ENCODE data around the gene ADCK2. TPM values are rescaled to one million over a fixed set of nuclear protein-coding genes. Genes with fewer than 3 reads are reported as not detected.

The ADCK2 gene
- total RNA-seq, 1 donor from 2014 or later = 7.8 TPM

DNA sequence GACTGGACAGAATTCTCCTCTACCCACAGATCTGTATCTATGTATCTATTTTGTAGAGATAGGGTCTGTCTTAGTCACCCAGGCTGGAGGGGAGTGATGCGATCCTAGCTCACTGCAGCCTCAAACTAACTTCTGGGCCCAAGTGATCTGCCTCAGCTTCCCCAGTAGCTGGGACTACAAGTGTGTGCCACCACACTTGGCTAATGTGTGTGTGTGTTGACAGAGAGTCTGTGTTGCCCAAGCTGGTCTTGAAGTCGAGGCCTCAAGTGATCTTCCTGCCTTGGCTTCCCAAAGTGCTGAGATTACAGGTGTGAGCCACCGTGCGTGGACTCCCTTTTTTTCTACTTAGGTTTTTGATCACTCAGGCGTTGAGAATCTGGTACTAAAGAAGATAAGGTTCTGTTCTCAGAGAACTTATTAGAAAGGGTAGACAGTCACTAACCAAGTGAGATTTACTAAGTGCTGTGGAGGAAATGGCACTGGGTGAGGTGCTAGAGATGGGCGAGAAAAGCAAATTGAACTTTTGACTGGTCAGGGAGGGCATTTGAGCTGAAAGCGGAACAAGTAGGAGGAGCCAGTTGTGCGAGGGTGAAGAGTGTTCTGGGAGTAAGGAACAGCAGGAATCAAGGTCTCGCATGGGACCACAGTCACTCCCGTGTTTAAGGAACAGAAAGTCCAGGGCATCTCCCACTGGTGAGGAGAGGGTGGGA, 41.7 kb downstream of the ADCK2 start:
- no peaks in the 10 kb centered on the region for H3K4me1 ChIP-seq

DNA sequence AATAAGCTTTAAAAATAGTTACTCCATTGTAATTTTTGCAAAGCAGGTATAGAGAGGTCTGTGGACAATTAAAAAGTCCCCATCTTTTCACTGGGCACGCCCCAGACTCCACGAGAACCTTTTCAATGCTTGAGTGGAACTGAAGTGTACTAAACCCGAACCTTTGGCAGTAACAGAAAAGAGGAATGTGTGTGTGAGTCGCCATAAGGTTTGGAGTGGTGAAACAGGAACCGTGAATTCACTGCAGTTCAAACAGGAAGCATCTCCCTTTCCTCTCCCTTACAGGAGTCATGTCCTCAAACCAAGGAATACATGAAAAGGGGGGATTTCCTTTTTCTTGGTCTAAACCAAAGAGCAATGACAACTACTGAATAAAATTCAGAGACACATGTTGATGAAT, 47.0 kb downstream of the ADCK2 start:
- no peak overlapping the region for H3K4me3 ChIP-seq
- no peaks in the 10 kb centered on the region for H3F3A ChIP-seq (ENCODE audit: low read depth)
- H3K9ac ChIP-seq = no peak overlapping the region
- no peaks in the 10 kb centered on the region for H4K20me1 ChIP-seq (ENCODE audit: low read depth)
- Mint-ChIP-seq H3K27ac (no peak overlapping the region), H3K36me3 (peaks cover 10% of the 10 kb centered on the region), H3K27me3 (ENCODE audit: insufficient read depth, low read depth) (no peaks in the 10 kb centered on the region), H3K9me3 (peaks cover 1% of the 10 kb centered on the region), H3K4me3 (no peak overlapping the region), H3K4me1 (no peaks in the 10 kb centered on the region)
- H3K36me3 ChIP-seq = no peaks in the 10 kb centered on the region
- H3K79me2 ChIP-seq (ENCODE audit: low read depth) = no peaks in the 10 kb centered on the region
- no peaks in the 10 kb centered on the region for H3K27me3 ChIP-seq
- no peaks in the 10 kb centered on the region for H3K4me1 ChIP-seq
- no peak overlapping the region for H2AFZ ChIP-seq (replicated peaks)
- no peaks in the 10 kb centered on the region for H3K9me3 ChIP-seq (ENCODE audit: low read depth)
- H3K4me2 ChIP-seq = no peak overlapping the region
- TF ChIP-seq EZH2phosphoT487 (IDR thresholded peaks at IDR 0.05) (no peak), EZH2 (IDR thresholded peaks at IDR 0.05) (no peak)
- TF ChIP-seq, protein P1, sequence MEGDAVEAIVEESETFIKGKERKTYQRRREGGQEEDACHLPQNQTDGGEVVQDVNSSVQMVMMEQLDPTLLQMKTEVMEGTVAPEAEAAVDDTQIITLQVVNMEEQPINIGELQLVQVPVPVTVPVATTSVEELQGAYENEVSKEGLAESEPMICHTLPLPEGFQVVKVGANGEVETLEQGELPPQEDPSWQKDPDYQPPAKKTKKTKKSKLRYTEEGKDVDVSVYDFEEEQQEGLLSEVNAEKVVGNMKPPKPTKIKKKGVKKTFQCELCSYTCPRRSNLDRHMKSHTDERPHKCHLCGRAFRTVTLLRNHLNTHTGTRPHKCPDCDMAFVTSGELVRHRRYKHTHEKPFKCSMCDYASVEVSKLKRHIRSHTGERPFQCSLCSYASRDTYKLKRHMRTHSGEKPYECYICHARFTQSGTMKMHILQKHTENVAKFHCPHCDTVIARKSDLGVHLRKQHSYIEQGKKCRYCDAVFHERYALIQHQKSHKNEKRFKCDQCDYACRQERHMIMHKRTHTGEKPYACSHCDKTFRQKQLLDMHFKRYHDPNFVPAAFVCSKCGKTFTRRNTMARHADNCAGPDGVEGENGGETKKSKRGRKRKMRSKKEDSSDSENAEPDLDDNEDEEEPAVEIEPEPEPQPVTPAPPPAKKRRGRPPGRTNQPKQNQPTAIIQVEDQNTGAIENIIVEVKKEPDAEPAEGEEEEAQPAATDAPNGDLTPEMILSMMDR (IDR thresholded peaks at IDR 0.05) = no peak
- no peak for DNase-seq (ENCODE audit: low spot score)
- no peak overlapping the region for H3K27ac ChIP-seq

More for the DNA sequence above, 41.7 kb downstream of the ADCK2 start:
- no peak overlapping the region for H3K4me3 ChIP-seq
- Mint-ChIP-seq H3K4me3 (no peak overlapping the region), H3K9me3 (peaks cover 18% of the 10 kb centered on the region), H3K4me1 (no peaks in the 10 kb centered on the region), H3K27me3 (ENCODE audit: insufficient read depth, low read depth) (no peaks in the 10 kb centered on the region), H3K36me3 (peaks cover 23% of the 10 kb centered on the region), H3K27ac (no peak overlapping the region)
- DNase-seq (ENCODE audit: low spot score) = no peak
- H3K36me3 ChIP-seq = no peaks in the 10 kb centered on the region
- no peak overlapping the region for H3K9ac ChIP-seq
- no peaks in the 10 kb centered on the region for H3K79me2 ChIP-seq (ENCODE audit: low read depth)
- H3K4me2 ChIP-seq = no peak overlapping the region
- H3K27me3 ChIP-seq = no peaks in the 10 kb centered on the region
- TF ChIP-seq EZH2 (IDR thresholded peaks at IDR 0.05) (no peak), EZH2phosphoT487 (IDR thresholded peaks at IDR 0.05) (no peak)
- TF ChIP-seq, protein P1 (IDR thresholded peaks at IDR 0.05) = no peak
- no peak overlapping the region for H2AFZ ChIP-seq (replicated peaks)
- H3K9me3 ChIP-seq (ENCODE audit: low read depth) = no peaks in the 10 kb centered on the region
- H4K20me1 ChIP-seq (ENCODE audit: low read depth) = no peaks in the 10 kb centered on the region
- H3F3A ChIP-seq (ENCODE audit: low read depth) = no peaks in the 10 kb centered on the region
- H3K27ac ChIP-seq = no peak overlapping the region

DNA sequence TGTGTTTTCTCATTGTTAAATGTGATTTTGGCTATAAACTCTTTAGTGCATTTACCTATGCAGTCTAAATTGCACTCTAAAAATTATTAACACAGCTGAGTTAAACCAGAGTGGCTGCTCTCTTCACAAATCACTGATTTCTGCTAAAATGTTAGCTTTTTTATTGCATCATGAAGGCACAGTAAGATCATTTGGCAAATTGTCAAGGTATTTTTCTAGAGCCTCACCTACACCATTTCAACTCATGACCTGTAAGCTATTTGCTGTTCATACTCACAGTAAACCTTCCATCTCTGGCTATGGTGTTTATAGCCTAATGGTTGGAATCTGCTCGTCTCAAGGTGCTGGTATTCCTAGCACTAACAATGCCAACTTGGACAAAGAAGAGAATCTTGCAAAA, 49.5 kb downstream of the ADCK2 start:
- no peaks in the 10 kb centered on the region for H3K79me2 ChIP-seq (ENCODE audit: low read depth)
- no peaks in the 10 kb centered on the region for H3K27me3 ChIP-seq
- peaks cover 5% of the 10 kb centered on the region for H3K4me1 ChIP-seq
- TF ChIP-seq EZH2phosphoT487 (IDR thresholded peaks at IDR 0.05) (no peak), EZH2 (IDR thresholded peaks at IDR 0.05) (no peak)
- TF ChIP-seq, protein P1 (IDR thresholded peaks at IDR 0.05) = no peak
- H3K4me2 ChIP-seq = no peak overlapping the region
- no peak for DNase-seq (ENCODE audit: low spot score)
- no peaks in the 10 kb centered on the region for H3K36me3 ChIP-seq
- H3F3A ChIP-seq (ENCODE audit: low read depth) = peaks cover 12% of the 10 kb centered on the region
- no peaks in the 10 kb centered on the region for H3K27me3 Mint-ChIP-seq (ENCODE audit: insufficient read depth, low read depth)
- no peak overlapping the region for H3K9ac ChIP-seq
- no peaks in the 10 kb centered on the region for H3K9me3 ChIP-seq (ENCODE audit: low read depth)
- no peaks in the 10 kb centered on the region for H3K9me3 Mint-ChIP-seq
- H3K27ac Mint-ChIP-seq = no peak overlapping the region
- H3K4me1 Mint-ChIP-seq = no peaks in the 10 kb centered on the region
- H3K4me3 ChIP-seq = no peak overlapping the region
- H3K27ac ChIP-seq = no peak overlapping the region
- H3K4me3 Mint-ChIP-seq = no peak overlapping the region
- H3K36me3 Mint-ChIP-seq = peaks cover 4% of the 10 kb centered on the region
- H4K20me1 ChIP-seq (ENCODE audit: low read depth) = no peaks in the 10 kb centered on the region
- H2AFZ ChIP-seq (replicated peaks) = no peak overlapping the region

Data from neural progenitor cell (in vitro differentiated cells).